GDM1 (cell line): ENCODE measurements around the gene RGL1.

Experiments
- DNase-seq: peaks from one replicate; lab custom pipeline; 2025; lab: John Stamatoyannopoulos, UW

The RGL1 gene

GRCh38 chr1:183957216-183957830 is 152.4 kb downstream of the RGL1 start:
- DNase-seq: no peak

GRCh38 chr1:183958958-183959357 is 154.0 kb downstream of the RGL1 start:
- DNase-seq: no peak

- no peak for DNase-seq
These were observed 156.2 kb downstream of the RGL1 start for GRCh38 chr1:183961132-183961531.

- DNase-seq: no peak
These were observed 158.0 kb downstream of the RGL1 start for GRCh38 chr1:183962903-183963302.

GRCh38 chr1:183965726-183966125 is 160.8 kb downstream of the RGL1 start:
- no peak for DNase-seq

- no peak for DNase-seq
These were observed 161.6 kb downstream of the RGL1 start for GRCh38 chr1:183966487-183966886.

- no peak for DNase-seq
These were observed 163.0 kb downstream of the RGL1 start for GRCh38 chr1:183967914-183968313.

- DNase-seq: no peak
These were observed 163.5 kb downstream of the RGL1 start for GRCh38 chr1:183968386-183968785.

- no peak for DNase-seq
These were observed 165.8 kb downstream of the RGL1 start for GRCh38 chr1:183970516-183971300.

- DNase-seq: no peak
These were observed 170.7 kb downstream of the RGL1 start for GRCh38 chr1:183975651-183976050.

GRCh38 chr1:183977717-183978116 is 172.8 kb downstream of the RGL1 start:
- no peak for DNase-seq
